GM13977 (cell line): ENCODE data around the gene PPP3CB.

Source experiments
- DNase-seq: peaks from one replicate; pipeline ENCODE4 v3.0.0; 2012; ENCODE audit warnings: low spot score
- in situ Hi-C: fragments of 300-500 bp; cut with MboI; formaldehyde crosslinking; loops from one replicate; pipeline ENCODE4 v1.12.0; 2022; ENCODE audit warnings: low sequenced_read_pairs, low pct_unique_long_range_greater_than_20kb, mixed read lengths, inconsistent platforms; ENCODE audit not compliant: unreplicated experiment
- TF ChIP-seq, protein P1 (sequence below): IDR thresholded peaks from 2 replicates; pipeline ENCODE4 v1.5.1; 2012; ENCODE audit warnings: mild to moderate bottlenecking, control low read depth; ENCODE audit not compliant: insufficient read depth; ENCODE audit errors: extremely low read depth, missing control alignments

The PPP3CB gene

DNA sequence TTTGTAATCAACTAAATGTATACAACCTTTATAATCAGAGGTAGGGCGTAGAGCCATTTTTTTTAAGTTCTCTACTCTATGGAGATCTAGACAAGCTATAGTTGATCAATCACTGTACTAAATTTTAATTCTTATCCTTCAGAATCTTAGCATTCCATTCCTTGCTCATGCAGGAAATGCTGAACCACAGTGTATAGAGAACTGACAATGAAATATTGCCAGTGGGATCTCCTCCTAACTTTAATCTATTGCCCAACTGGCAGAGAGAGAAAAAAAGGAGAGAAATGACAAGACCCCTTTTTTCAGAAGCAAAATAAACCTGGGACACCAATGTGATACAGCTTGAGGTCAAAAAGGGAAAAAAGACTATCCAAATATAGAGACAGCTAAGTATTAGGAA, 26.4 kb upstream of the PPP3CB start:
- DNase-seq: no peak
- TF ChIP-seq, protein P1, sequence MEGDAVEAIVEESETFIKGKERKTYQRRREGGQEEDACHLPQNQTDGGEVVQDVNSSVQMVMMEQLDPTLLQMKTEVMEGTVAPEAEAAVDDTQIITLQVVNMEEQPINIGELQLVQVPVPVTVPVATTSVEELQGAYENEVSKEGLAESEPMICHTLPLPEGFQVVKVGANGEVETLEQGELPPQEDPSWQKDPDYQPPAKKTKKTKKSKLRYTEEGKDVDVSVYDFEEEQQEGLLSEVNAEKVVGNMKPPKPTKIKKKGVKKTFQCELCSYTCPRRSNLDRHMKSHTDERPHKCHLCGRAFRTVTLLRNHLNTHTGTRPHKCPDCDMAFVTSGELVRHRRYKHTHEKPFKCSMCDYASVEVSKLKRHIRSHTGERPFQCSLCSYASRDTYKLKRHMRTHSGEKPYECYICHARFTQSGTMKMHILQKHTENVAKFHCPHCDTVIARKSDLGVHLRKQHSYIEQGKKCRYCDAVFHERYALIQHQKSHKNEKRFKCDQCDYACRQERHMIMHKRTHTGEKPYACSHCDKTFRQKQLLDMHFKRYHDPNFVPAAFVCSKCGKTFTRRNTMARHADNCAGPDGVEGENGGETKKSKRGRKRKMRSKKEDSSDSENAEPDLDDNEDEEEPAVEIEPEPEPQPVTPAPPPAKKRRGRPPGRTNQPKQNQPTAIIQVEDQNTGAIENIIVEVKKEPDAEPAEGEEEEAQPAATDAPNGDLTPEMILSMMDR: no peak
- in situ Hi-C loops: no loop called here

DNA sequence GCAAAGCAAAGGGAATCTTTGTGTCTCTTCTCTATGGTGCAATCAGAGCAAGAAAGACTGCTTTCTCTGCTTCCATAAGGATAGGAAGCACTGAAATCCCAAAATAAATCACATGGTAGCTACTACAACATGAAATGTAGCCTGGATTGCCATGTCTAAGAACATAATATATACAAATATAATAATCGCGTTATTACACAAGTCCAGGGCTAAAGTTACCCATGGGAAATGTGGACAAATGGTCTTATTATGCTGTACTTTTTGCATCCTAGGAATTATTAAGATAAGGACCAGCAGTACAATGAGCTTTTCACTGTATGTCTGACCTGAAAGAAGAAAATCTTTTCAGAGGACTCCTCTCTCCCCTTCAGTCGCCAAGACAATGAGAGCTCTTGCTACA, 23.5 kb upstream of the PPP3CB start:
- in situ Hi-C loops: no loop called here
- DNase-seq: no peak
- TF ChIP-seq, protein P1: no peak

DNA sequence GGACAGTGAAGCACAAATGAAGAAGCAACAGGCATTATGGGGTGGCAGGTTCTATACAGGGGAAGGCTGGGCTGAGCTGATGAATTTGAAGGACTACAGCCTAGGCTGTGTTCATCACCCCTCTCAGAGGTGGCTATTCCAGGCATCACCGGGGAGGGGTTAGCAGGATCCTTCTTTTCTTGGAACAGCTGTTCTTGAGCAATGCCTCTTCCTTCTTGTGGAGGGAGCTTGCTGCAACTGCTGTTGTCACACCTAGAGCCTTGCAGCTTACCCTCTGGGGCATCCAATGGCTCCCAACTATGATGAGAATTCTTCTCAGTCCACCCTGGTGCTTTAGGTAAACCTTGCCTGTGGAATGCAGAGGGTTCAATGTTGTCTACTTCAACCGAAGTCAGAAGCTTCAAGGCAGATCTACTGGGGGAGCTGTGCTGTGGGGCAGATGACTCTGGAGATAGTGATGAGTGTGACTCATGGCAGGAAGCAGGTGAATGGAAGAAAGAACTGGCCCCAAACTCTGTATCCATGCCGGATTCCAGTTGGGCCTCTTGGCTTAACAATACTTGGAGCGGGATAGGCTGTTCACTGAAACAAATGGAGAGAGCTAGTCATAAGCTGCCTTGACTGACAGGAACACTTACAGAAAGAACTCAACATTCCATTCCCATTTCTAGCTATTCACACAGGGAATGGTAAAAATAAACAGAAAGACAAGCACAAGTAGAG, 21.5 kb upstream of the PPP3CB start:
- in situ Hi-C loops: no loop called here
- TF ChIP-seq, protein P1: no peak
- DNase-seq: no peak

DNA sequence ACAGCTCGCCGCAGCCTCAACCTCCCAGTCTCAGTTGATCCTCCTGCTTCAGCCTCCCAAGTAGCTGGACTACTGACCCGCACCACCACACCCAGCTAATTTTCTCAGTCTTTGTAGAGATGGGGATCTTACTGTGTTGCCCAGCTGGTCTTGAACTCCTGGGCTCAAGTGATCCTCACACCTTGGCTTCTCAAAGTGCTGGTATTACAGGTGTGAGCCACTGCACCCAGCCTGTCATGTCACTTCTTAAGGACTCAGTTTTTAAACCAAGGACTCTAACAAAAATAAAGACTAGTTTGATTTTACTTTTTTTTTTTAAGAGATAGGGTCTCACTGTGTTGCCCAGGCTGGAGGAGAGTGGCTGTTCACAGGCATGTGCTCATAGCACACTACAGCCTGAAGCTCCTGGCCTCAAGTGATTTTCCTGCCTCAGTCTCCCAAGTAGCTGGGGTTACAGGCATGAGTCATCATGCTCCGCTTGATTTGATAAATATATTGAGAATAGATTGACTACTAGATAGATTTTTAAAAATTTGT, 16.5 kb upstream of the PPP3CB start:
- in situ Hi-C loops: no loop called here
- no peak for DNase-seq
- TF ChIP-seq, protein P1: no peak

DNA sequence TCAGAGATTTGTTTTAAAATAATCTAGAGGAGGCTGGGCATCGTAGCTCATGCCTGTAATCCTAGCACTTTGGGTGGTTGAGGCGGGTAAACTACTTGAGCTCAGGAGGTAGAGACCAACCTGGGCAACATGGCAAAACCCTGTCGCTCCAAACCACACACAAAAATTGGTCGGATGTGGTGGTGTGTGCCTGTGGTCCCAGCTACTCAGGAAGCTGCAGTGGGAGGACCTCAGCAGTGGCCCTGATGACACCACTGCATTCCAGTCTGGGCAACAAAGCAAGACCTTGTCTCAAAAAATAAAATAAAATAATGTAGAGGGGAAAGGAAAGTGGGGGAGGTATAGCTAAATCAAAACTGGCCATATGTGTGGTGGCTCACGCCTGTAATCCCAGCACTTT, 13.9 kb upstream of the PPP3CB start:
- in situ Hi-C loops: no loop called here
- DNase-seq: no peak
- TF ChIP-seq, protein P1: no peak

DNA sequence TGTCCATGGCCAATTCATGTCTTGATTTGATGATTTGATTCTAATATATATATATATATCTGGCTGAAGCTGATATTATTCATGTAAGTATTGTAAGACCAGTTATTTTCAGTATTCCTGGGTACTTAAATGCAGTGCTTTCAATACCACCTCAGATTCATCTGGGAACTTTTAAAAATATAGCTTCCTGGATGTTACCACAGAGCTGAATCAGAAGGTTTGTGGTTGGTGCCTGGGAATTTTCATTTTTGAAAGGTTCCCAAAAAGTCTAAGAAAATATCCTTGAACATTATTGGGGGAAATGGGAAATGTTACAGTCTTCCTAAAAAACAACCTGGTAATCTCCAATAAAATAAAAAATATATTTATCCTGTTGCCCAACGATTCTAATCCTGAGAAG, 10.7 kb upstream of the PPP3CB start:
- in situ Hi-C loops: no loop called here
- TF ChIP-seq, protein P1: no peak
- DNase-seq: no peak

DNA sequence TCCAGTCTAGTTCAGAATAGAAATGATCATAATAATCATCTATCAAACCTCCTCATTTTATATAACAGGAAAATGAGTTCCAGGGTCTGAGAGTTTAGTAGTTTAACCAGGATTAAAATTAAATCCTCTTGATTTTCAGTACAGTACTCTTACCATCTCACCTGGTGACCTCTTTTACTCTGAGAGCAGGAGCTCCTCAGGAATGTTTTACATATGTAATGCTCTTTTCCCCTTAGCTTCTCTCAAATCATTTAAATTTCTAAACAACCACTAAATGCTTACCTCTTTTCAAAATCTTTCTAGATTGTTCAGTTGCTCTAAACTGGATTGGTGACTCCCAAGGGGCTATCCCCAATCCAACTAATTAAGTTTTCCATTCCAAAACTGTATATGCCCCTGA, 10.2 kb upstream of the PPP3CB start:
- DNase-seq: no peak
- TF ChIP-seq, protein P1: no peak
- in situ Hi-C loops: no loop called here
